Endothelial cell of hepatic sinusoid (primary cell): ENCODE data around the gene ALOX12.

Experiments used
- in situ Hi-C: cut with HindIII; loops from 2 replicates; pipeline ENCODE4 v1.10.0; 2017; ENCODE audit warnings: low sequenced_read_pairs

The ALOX12 gene

GRCh38 chr17:7021993-7022778 is 26.3 kb downstream of the ALOX12 start:
- in situ Hi-C loops, result no loop called here

- in situ Hi-C loops, result no loop called here
Observed at GRCh38 chr17:7022781-7023571, 27.1 kb downstream of the ALOX12 start, which contains the start of gene BCL6B. BCL6B (plus strand) TSS chr17:7023050; CDS start chr17:7023672, 622 bp downstream.

GRCh38 chr17:7023576-7024401 is 27.9 kb downstream of the ALOX12 start:
- in situ Hi-C loops, result no loop called here

- in situ Hi-C loops, result no loop called here
Observed at GRCh38 chr17:7024402-7024785, 28.5 kb downstream of the ALOX12 start.

- in situ Hi-C loops, result no loop called here
Observed at GRCh38 chr17:7025245-7025644, 29.4 kb downstream of the ALOX12 start.

- in situ Hi-C loops, result no loop called here
Observed at GRCh38 chr17:7026471-7027115, 30.7 kb downstream of the ALOX12 start.

GRCh38 chr17:7027335-7027734 is 31.5 kb downstream of the ALOX12 start:
- in situ Hi-C loops, result no loop called here

- in situ Hi-C loops, result no loop called here
Observed at GRCh38 chr17:7029096-7029495, 33.2 kb downstream of the ALOX12 start.

- in situ Hi-C loops, result no loop called here
Observed at GRCh38 chr17:7029659-7030058, 33.8 kb downstream of the ALOX12 start.

- in situ Hi-C loops, result loop anchor here (5.0 kb wide), 1 partner anchor 123 kb away; no protein-coding TSS in a partner anchor
Observed at GRCh38 chr17:7034955-7035590, 39.2 kb downstream of the ALOX12 start.

- in situ Hi-C loops, result loop anchor here (5.0 kb wide), 1 partner anchor 123 kb away; no protein-coding TSS in a partner anchor
Observed at GRCh38 chr17:7035591-7036368, 39.9 kb downstream of the ALOX12 start, which contains the start of gene SLC16A13. SLC16A13 (plus strand) TSS chr17:7036015; CDS start chr17:7036383, 368 bp downstream.

- in situ Hi-C loops, result loop anchor here (5.0 kb wide), 1 partner anchor 126 kb away; no protein-coding TSS in a partner anchor
Observed at GRCh38 chr17:7038025-7038862, 42.4 kb downstream of the ALOX12 start.

- in situ Hi-C loops, result loop anchor here (5.0 kb wide), 1 partner anchor 128 kb away; no protein-coding TSS in a partner anchor
Observed at GRCh38 chr17:7039832-7040231, 44.0 kb downstream of the ALOX12 start.

GRCh38 chr17:7041607-7042500 is 46.0 kb downstream of the ALOX12 start:
- in situ Hi-C loops, result no loop called here

GRCh38 chr17:7042501-7043181 is 46.8 kb downstream of the ALOX12 start:
- in situ Hi-C loops, result no loop called here

GRCh38 chr17:7043182-7043496 is 47.3 kb downstream of the ALOX12 start:
- in situ Hi-C loops, result no loop called here
